HCT116 (cell line): ENCODE data around the gene BTF3. TPM values are rescaled to one million over a fixed set of nuclear protein-coding genes. Genes with fewer than 3 reads are reported as not detected.
"Not testable (repeated sequence)": the region's sequence is repeated elsewhere in the genome, so short reads cannot be mapped to it uniquely, and the experiment has no call there.

Experiments
- ATAC-seq: fragments of 200-7000 bp; cut with Tn5 transposase; 2 replicates; pipeline ENCODE4 v1.9.1; 2020; ENCODE audit warnings: mild to moderate bottlenecking, moderate library complexity
- BruUV-seq: library from RNA; stranded (reverse); fragments of 400-500 nt; replicated peaks from 2 replicates; lab custom pipeline; 2021; lab: Mats Ljungman, UMichigan
- CTCF ChIA-PET: fragments of 300-600 bp; sonication (Branson Sonifier 250); formaldehyde crosslinking; loops from one replicate; lab custom pipeline; 2021; ENCODE audit warnings: antibody characterized with exemption; lab: Charles Lee
- POLR2A ChIA-PET: fragments of 300-600, 350-600 bp; sonication (Branson Sonifier 250); formaldehyde crosslinking; loops from one replicate; lab custom pipeline; 2021; ENCODE audit warnings: antibody characterized with exemption; lab: Charles Lee
- RAD21 ChIA-PET, 2 experiments: fragments of 300-600 bp; sonication (Branson Sonifier 250); formaldehyde crosslinking; loops; one replicate each; lab custom pipeline; 2023; ENCODE audit warnings: low total read pairs in 2 of 2; ENCODE audit not compliant: uncharacterized antibody in 2 of 2, unreplicated experiment in 2 of 2, low non-redundant PET in 1 of 2; lab: Charles Lee
- DNase-seq: peaks from one replicate; pipeline ENCODE4 v3.0.0-alpha.2; 2010; ENCODE audit warnings: low read depth, low spot score
- H2AFZ ChIP-seq: fragments of 200-600 bp; shearing (Covaris generic), sonication (generic); 2 replicates; pipeline ENCODE4 v1.6.1; 2017; ENCODE audit warnings: low read depth, mixed run types, mixed read lengths, antibody characterized with exemption, low read length; ENCODE audit not compliant: poor library complexity, severe bottlenecking
- H3K27ac ChIP-seq: 2 replicates; pipeline ENCODE4 v1.5.1; 2012; ENCODE audit warnings: low read depth, low read length
- H3K27me3 ChIP-seq: fragments of 200-600 bp; sonication (generic); 2 replicates; pipeline ENCODE4 v1.6.1; 2016; ENCODE audit warnings: mixed run types, low read length, mixed read lengths; ENCODE audit not compliant: insufficient read depth
- H3K36me3 ChIP-seq, 2 experiments: fragments of 200-500 bp in 1 of 2; fragments of 200-600 bp in 1 of 2; sonication (Bioruptor generic) in 1 of 2; sonication (generic) in 1 of 2; 2 replicates each; pipeline versions ENCODE4 v1.5.1 to v1.6.1; 2014 to 2016; ENCODE audit warnings: low read length in 2 of 2, inconsistent platforms in 1 of 2, mixed read lengths in 1 of 2, mixed run types in 1 of 2; ENCODE audit not compliant: insufficient read depth in 2 of 2, control insufficient read depth in 1 of 2
- H3K4me1 ChIP-seq, 2 experiments: fragments of 200-600 bp in 1 of 2; sonication (generic) in 1 of 2; 2 replicates each; pipeline versions ENCODE4 v1.5.1 to v1.6.1; 2012 to 2017; ENCODE audit warnings: low read length in 2 of 2, inconsistent platforms in 1 of 2, mild to moderate bottlenecking in 1 of 2, mixed read lengths in 1 of 2, mixed run types in 1 of 2, moderate library complexity in 1 of 2; ENCODE audit not compliant: insufficient read depth in 2 of 2, control insufficient read depth in 1 of 2
- H3K4me2 ChIP-seq: fragments of 200-600 bp; sonication (generic); 2 replicates; pipeline ENCODE4 v1.6.1; 2017; ENCODE audit warnings: mixed run types, low read length, mixed read lengths
- H3K4me3 ChIP-seq, 2 experiments: fragments of 200-600 bp in 1 of 2; sonication (generic) in 1 of 2; replicated peaks in 1 of 2; 2 replicates each; pipeline ENCODE4 v1.5.1; 2011 to 2016; ENCODE audit warnings: low read length in 2 of 2, control low read depth in 1 of 2, low read depth in 1 of 2, mild to moderate bottlenecking in 1 of 2, mixed read lengths in 1 of 2, mixed run types in 1 of 2
- H3K79me2 ChIP-seq: fragments of 200-600 bp; sonication (generic); 2 replicates; pipeline ENCODE4 v1.6.1; 2017; ENCODE audit warnings: mild to moderate bottlenecking, mixed run types, low read length, moderate library complexity, mixed read lengths; ENCODE audit not compliant: insufficient read depth
- H3K9ac ChIP-seq: fragments of 200-600 bp; sonication (generic); 2 replicates; pipeline ENCODE4 v1.6.1; 2016; ENCODE audit warnings: low read length, mixed read lengths
- H3K9me2 ChIP-seq: fragments of 200-600 bp; sonication (generic), shearing (Covaris generic); 2 replicates; pipeline ENCODE4 v1.6.1; 2017; ENCODE audit warnings: mixed run types, mild to moderate bottlenecking, moderate library complexity; ENCODE audit not compliant: insufficient read depth
- H3K9me3 ChIP-seq, 2 experiments: fragments of 200-500 bp in 1 of 2; fragments of 200-600 bp in 1 of 2; sonication (Bioruptor generic) in 1 of 2; sonication (generic) in 1 of 2; 2 replicates each; pipeline ENCODE4 v1.6.1; 2014 to 2017; ENCODE audit warnings: low read length in 2 of 2, mixed read lengths in 2 of 2, inconsistent platforms in 1 of 2, low read depth in 1 of 2, mild to moderate bottlenecking in 1 of 2, mixed run types in 1 of 2, moderate library complexity in 1 of 2; ENCODE audit not compliant: control insufficient read depth in 1 of 2, insufficient read depth in 1 of 2
- H4K20me1 ChIP-seq: fragments of 200-600 bp; sonication (generic), shearing (Covaris generic); 2 replicates; pipeline ENCODE4 v1.6.1; 2017; ENCODE audit warnings: mixed run types, mild to moderate bottlenecking, moderate library complexity; ENCODE audit not compliant: insufficient read depth
- CBX3 ChIP-seq: IDR thresholded peaks from 2 replicates; pipeline ENCODE4 v1.6.1; 2012; ENCODE audit warnings: low read depth
- CEBPB ChIP-seq: IDR thresholded peaks from 2 replicates; pipeline ENCODE4 v1.6.1; 2012; ENCODE audit warnings: low read depth
- EGR1 ChIP-seq: IDR thresholded peaks from 2 replicates; pipeline ENCODE4 v1.6.1; 2012; ENCODE audit warnings: low read depth
- ELF1 ChIP-seq: IDR thresholded peaks from 2 replicates; pipeline ENCODE4 v1.6.1; 2012; ENCODE audit warnings: low read depth, borderline replicate concordance
- EZH2 ChIP-seq: fragments of 200-600 bp; sonication (generic); IDR thresholded peaks from 2 replicates; pipeline ENCODE4 v1.6.1; 2017; ENCODE audit warnings: antibody characterized with exemption, mixed run types
- EZH2phosphoT487 ChIP-seq: fragments of 200-600 bp; IDR thresholded peaks from 2 replicates; pipeline ENCODE4 v1.6.1; 2018; ENCODE audit warnings: antibody characterized with exemption, borderline replicate concordance
- FOSL1 ChIP-seq: IDR thresholded peaks from 2 replicates; pipeline ENCODE4 v1.6.1; 2012; ENCODE audit warnings: low read depth
- JUND ChIP-seq: IDR thresholded peaks from 2 replicates; pipeline ENCODE4 v1.6.1; 2012
- POLR2A ChIP-seq: IDR thresholded peaks from 2 replicates; pipeline ENCODE4 v1.7.0; 2011; ENCODE audit warnings: borderline replicate concordance; ENCODE audit not compliant: insufficient read depth, insufficient read length; ENCODE audit errors: extremely low read depth
- REST ChIP-seq: IDR thresholded peaks from 2 replicates; pipeline ENCODE4 v1.6.1; 2012; ENCODE audit warnings: low read depth
- SRF ChIP-seq: IDR thresholded peaks from 2 replicates; pipeline ENCODE4 v1.6.1; 2012; ENCODE audit warnings: low read depth
- TCF7L2 ChIP-seq: IDR thresholded peaks from 2 replicates; pipeline ENCODE4 v1.7.0; 2011; ENCODE audit warnings: borderline replicate concordance, inconsistent platforms; ENCODE audit not compliant: insufficient read depth, insufficient read length; ENCODE audit errors: extremely low read depth
- YY1 ChIP-seq: IDR thresholded peaks from 2 replicates; pipeline ENCODE4 v1.6.1; 2011; ENCODE audit warnings: low read length, low read depth, moderate library complexity, mild to moderate bottlenecking; ENCODE audit not compliant: insufficient replicate concordance; ENCODE audit errors: extremely low read depth
- ZBTB33 ChIP-seq: IDR thresholded peaks from 2 replicates; pipeline ENCODE4 v1.6.1; 2011; ENCODE audit warnings: mild to moderate bottlenecking, low read length, moderate library complexity; ENCODE audit not compliant: insufficient replicate concordance; ENCODE audit errors: extremely low read depth
- ZFX ChIP-seq: fragments of 450-650 bp; IDR thresholded peaks from 2 replicates; pipeline ENCODE4 v1.6.1; 2017
- ZNF274 ChIP-seq: fragments of 200-500 bp; sonication (Bioruptor generic); IDR thresholded peaks from 2 replicates; pipeline ENCODE4 v1.6.1; 2014; ENCODE audit warnings: mild to moderate bottlenecking, low read depth, low read length, inconsistent platforms
- intact Hi-C: fragments of 100-400 bp; cut with micrococcal nuclease; formaldehyde crosslinking; loops from 2 replicates; pipeline ENCODE4 v1.10.0; 2022
- total RNA-seq: library from RNA; stranded (reverse); gene quantifications from one replicate; pipeline ENCODE4 v1.2.1, GENCODE V29; 2021; ENCODE audit not compliant: unreplicated experiment

Gene BTF3
- total RNA-seq, 1 experiment from 2014 or later = 868 TPM

GRCh38 chr5:73468638-73469037 lies 29.6 kb upstream of the BTF3 start:
- H3K27ac ChIP-seq, BruUV-seq, H3K4me1 ChIP-seq, H3K36me3 ChIP-seq, intact Hi-C loops, H3K4me3 ChIP-seq, ATAC-seq, H3K9me3 ChIP-seq, DNase-seq, H4K20me1 ChIP-seq, H3K9ac ChIP-seq, H3K4me2 ChIP-seq, H2AFZ ChIP-seq, RAD21 ChIA-PET, H3K27me3 ChIP-seq, CTCF ChIA-PET, POLR2A ChIA-PET, H3K79me2 ChIP-seq, H3K9me2 ChIP-seq: not testable (repeated sequence)

GRCh38 chr5:73469878-73470277 lies 28.4 kb upstream of the BTF3 start:
- no peak overlapping the region for H3K27ac ChIP-seq
- no peak for TF ChIP-seq POLR2A
- no peak for TF ChIP-seq ZNF274
- TF ChIP-seq JUND = no peak
- TF ChIP-seq ZBTB33 = no peak
- TF ChIP-seq ZFX = no peak
- TF ChIP-seq EGR1 = no peak
- no peak for TF ChIP-seq EZH2phosphoT487
- no peak for TF ChIP-seq FOSL1
- no peak for TF ChIP-seq ELF1
- TF ChIP-seq YY1 = no peak
- no peak for TF ChIP-seq SRF
- no peak for TF ChIP-seq CBX3
- no peak for TF ChIP-seq REST
- TF ChIP-seq EZH2 = no peak
- TF ChIP-seq TCF7L2 = no peak
- no peak for TF ChIP-seq CEBPB
- TF ChIP-seq, all 23 proteins: peak for 0
- Histone ChIP-seq H2AFZ (no peak overlapping the region), H3K9me2 (no peaks in the 10 kb centered on the region), H3K36me3 (no peaks in the 10 kb centered on the region), H3K9me3 (no peaks in the 10 kb centered on the region), H3K4me2 (no peak overlapping the region), H3K4me3 (no peak overlapping the region), H4K20me1 (no peaks in the 10 kb centered on the region), H3K79me2 (no peaks in the 10 kb centered on the region), H3K4me1 (no peaks in the 10 kb centered on the region), H3K9ac (no peak overlapping the region), H3K27me3 (no peaks in the 10 kb centered on the region)
- intact Hi-C loops = no loop called here
- ChIA-PET RAD21 (no interaction called here), CTCF (no interaction called here), POLR2A (no interaction called here)
- ATAC-seq (no peak), DNase-seq (no peak)
- no TSS peak for BruUV-seq
